H1 (cell line): ENCODE results near the gene ADCY7. TPM values are rescaled to one million over a fixed set of nuclear protein-coding genes. Genes with fewer than 3 reads are reported as not detected.

ENCODE experiments used
- CBX8 ChIP-seq: fragments of 300-800, 300-1000 bp; sonication (generic); IDR thresholded peaks from 2 replicates; pipeline ENCODE4 v1.7.1; 2016; ENCODE audit warnings: low read depth, low read length, borderline replicate concordance
- HDAC6 ChIP-seq: IDR thresholded peaks from one replicate; pipeline ENCODE4 v1.7.1; 2012; ENCODE audit warnings: low read depth, mild to moderate bottlenecking, inconsistent platforms, low read length, moderate library complexity
- JUN ChIP-seq: IDR thresholded peaks from 2 replicates; pipeline ENCODE4 v1.6.1; 2011; ENCODE audit warnings: low read depth, mild to moderate bottlenecking, improper control_type of control experiment, low read length
- KDM4A ChIP-seq: IDR thresholded peaks from one replicate; pipeline ENCODE4 v1.7.1; 2012; ENCODE audit warnings: low read depth, mild to moderate bottlenecking, moderate library complexity, low read length, inconsistent platforms; ENCODE audit not compliant: severe bottlenecking
- SAP30 ChIP-seq: fragments of 300-600 bp; sonication (generic); IDR thresholded peaks from 2 replicates; pipeline ENCODE4 v1.7.1; 2012; ENCODE audit warnings: low read length, moderate library complexity, mild to moderate bottlenecking, inconsistent platforms; ENCODE audit not compliant: insufficient read depth, insufficient replicate concordance
- SIRT6 ChIP-seq: IDR thresholded peaks from one replicate; pipeline ENCODE4 v1.7.1; 2012; ENCODE audit warnings: low read length, inconsistent platforms
- TAF7 ChIP-seq: optimal IDR thresholded peaks from 2 replicates; pipeline ENCODE3; 2011; ENCODE audit warnings: low read depth, mild to moderate bottlenecking, inconsistent platforms, low read length, moderate library complexity, borderline replicate concordance
- polyA plus RNA-seq, 7 experiments: library from polyadenylated mRNA; depleted of rRNA in 3 of 7; stranded (reverse) in 5 of 7; unstranded in 2 of 7; fragments of >200 nt in 5 of 7; fragments of 200-250 nt in 2 of 7; gene quantifications; 1 replicate in 5 of 7; 2 replicates in 1 of 7; 4 replicates in 1 of 7; pipeline versions ENCODE4 v1.2.1 to v1.2.3, GENCODE V29; 2011 to 2013; ENCODE audit warnings: missing spikeins in 2 of 7, mixed read lengths in 2 of 7
- total RNA-seq: library from RNA; stranded (reverse); fragmentation: NEBNext Ultra II Directional; extraction: Animal tissue kit (Norgen Biotek cat#: 25700); gene quantifications from 2 replicates; pipeline ENCODE4 v1.2.1, GENCODE V29; 2021
- TF ChIP-seq, protein P1 (sequence below): fragments of 300-600 bp; sonication (generic); IDR thresholded peaks from 2 replicates; pipeline ENCODE4 v1.7.1; 2012; ENCODE audit warnings: low read length, moderate library complexity, mild to moderate bottlenecking, inconsistent platforms; ENCODE audit not compliant: insufficient replicate concordance
- TF ChIP-seq, protein P2 (sequence below), 3 experiments: IDR thresholded peaks; 1 replicate in 2 of 3; 2 replicates in 1 of 3; pipeline versions ENCODE4 v1.5.1 to v1.6.1; 2011; ENCODE audit warnings: low read length in 3 of 3, mild to moderate bottlenecking in 3 of 3, inconsistent platforms in 2 of 3, low read depth in 1 of 3, moderate library complexity in 1 of 3; ENCODE audit not compliant: insufficient read depth in 1 of 3; ENCODE audit errors: control extremely low read depth in 1 of 3

The ADCY7 gene
- total and polyA plus RNA-seq, 2 of the 8 experiments (the other 6 are each of a cell fraction or from before 2014, with no cell fraction given): 2.4 to 5.1 TPM

DNA sequence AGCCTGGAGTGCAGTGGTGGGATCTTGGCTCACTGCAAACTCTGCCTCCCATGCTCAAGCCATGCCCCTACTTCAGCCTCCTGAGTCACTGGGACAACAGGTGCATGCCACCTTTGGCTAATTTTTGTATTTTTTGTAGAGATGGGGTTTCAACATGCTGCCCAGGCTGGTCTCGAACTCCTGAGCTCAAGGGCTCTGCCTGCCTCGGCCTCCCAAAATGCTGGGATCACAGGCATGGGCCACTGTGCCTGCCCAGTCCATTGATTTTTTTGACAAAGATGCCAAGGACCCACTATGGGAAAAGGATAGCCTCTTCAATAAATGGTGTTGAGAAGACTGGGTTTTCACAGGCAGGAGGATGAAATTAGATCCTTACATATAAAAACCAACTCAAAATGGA, 10.8 kb upstream of the ADCY7 start (continued):
- TF ChIP-seq, protein P1, sequence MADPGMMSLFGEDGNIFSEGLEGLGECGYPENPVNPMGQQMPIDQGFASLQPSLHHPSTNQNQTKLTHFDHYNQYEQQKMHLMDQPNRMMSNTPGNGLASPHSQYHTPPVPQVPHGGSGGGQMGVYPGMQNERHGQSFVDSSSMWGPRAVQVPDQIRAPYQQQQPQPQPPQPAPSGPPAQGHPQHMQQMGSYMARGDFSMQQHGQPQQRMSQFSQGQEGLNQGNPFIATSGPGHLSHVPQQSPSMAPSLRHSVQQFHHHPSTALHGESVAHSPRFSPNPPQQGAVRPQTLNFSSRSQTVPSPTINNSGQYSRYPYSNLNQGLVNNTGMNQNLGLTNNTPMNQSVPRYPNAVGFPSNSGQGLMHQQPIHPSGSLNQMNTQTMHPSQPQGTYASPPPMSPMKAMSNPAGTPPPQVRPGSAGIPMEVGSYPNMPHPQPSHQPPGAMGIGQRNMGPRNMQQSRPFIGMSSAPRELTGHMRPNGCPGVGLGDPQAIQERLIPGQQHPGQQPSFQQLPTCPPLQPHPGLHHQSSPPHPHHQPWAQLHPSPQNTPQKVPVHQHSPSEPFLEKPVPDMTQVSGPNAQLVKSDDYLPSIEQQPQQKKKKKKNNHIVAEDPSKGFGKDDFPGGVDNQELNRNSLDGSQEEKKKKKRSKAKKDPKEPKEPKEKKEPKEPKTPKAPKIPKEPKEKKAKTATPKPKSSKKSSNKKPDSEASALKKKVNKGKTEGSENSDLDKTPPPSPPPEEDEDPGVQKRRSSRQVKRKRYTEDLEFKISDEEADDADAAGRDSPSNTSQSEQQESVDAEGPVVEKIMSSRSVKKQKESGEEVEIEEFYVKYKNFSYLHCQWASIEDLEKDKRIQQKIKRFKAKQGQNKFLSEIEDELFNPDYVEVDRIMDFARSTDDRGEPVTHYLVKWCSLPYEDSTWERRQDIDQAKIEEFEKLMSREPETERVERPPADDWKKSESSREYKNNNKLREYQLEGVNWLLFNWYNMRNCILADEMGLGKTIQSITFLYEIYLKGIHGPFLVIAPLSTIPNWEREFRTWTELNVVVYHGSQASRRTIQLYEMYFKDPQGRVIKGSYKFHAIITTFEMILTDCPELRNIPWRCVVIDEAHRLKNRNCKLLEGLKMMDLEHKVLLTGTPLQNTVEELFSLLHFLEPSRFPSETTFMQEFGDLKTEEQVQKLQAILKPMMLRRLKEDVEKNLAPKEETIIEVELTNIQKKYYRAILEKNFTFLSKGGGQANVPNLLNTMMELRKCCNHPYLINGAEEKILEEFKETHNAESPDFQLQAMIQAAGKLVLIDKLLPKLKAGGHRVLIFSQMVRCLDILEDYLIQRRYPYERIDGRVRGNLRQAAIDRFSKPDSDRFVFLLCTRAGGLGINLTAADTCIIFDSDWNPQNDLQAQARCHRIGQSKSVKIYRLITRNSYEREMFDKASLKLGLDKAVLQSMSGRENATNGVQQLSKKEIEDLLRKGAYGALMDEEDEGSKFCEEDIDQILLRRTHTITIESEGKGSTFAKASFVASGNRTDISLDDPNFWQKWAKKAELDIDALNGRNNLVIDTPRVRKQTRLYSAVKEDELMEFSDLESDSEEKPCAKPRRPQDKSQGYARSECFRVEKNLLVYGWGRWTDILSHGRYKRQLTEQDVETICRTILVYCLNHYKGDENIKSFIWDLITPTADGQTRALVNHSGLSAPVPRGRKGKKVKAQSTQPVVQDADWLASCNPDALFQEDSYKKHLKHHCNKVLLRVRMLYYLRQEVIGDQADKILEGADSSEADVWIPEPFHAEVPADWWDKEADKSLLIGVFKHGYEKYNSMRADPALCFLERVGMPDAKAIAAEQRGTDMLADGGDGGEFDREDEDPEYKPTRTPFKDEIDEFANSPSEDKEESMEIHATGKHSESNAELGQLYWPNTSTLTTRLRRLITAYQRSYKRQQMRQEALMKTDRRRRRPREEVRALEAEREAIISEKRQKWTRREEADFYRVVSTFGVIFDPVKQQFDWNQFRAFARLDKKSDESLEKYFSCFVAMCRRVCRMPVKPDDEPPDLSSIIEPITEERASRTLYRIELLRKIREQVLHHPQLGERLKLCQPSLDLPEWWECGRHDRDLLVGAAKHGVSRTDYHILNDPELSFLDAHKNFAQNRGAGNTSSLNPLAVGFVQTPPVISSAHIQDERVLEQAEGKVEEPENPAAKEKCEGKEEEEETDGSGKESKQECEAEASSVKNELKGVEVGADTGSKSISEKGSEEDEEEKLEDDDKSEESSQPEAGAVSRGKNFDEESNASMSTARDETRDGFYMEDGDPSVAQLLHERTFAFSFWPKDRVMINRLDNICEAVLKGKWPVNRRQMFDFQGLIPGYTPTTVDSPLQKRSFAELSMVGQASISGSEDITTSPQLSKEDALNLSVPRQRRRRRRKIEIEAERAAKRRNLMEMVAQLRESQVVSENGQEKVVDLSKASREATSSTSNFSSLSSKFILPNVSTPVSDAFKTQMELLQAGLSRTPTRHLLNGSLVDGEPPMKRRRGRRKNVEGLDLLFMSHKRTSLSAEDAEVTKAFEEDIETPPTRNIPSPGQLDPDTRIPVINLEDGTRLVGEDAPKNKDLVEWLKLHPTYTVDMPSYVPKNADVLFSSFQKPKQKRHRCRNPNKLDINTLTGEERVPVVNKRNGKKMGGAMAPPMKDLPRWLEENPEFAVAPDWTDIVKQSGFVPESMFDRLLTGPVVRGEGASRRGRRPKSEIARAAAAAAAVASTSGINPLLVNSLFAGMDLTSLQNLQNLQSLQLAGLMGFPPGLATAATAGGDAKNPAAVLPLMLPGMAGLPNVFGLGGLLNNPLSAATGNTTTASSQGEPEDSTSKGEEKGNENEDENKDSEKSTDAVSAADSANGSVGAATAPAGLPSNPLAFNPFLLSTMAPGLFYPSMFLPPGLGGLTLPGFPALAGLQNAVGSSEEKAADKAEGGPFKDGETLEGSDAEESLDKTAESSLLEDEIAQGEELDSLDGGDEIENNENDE: no peak
- no peak for TF ChIP-seq HDAC6
- TF ChIP-seq SAP30: no peak
- no peak for TF ChIP-seq CBX8
- TF ChIP-seq SIRT6: no peak
- TF ChIP-seq KDM4A: no peak
- TF ChIP-seq TAF7: no peak
- TF ChIP-seq, protein P2, sequence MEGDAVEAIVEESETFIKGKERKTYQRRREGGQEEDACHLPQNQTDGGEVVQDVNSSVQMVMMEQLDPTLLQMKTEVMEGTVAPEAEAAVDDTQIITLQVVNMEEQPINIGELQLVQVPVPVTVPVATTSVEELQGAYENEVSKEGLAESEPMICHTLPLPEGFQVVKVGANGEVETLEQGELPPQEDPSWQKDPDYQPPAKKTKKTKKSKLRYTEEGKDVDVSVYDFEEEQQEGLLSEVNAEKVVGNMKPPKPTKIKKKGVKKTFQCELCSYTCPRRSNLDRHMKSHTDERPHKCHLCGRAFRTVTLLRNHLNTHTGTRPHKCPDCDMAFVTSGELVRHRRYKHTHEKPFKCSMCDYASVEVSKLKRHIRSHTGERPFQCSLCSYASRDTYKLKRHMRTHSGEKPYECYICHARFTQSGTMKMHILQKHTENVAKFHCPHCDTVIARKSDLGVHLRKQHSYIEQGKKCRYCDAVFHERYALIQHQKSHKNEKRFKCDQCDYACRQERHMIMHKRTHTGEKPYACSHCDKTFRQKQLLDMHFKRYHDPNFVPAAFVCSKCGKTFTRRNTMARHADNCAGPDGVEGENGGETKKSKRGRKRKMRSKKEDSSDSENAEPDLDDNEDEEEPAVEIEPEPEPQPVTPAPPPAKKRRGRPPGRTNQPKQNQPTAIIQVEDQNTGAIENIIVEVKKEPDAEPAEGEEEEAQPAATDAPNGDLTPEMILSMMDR (IDR thresholded peaks at IDR 0.05; ENCODE audit: control extremely low read depth in 1 of 3, insufficient read depth in 1 of 3, low read depth in 1 of 3, low read length in 3 of 3): no peak
- no peak for TF ChIP-seq JUN
